HepG2 (cell line): ENCODE results near the gene SCART1. TPM values are rescaled to one million over a fixed set of nuclear protein-coding genes. Genes with fewer than 3 reads are reported as not detected.

Experiments
- ATAC-seq: fragments of 200-7000 bp; cut with Tn5 transposase; 3 replicates; pipeline ENCODE4 v1.9.1; 2020; ENCODE audit warnings: mild to moderate bottlenecking, moderate library complexity
- BruUV-seq: library from RNA; stranded (reverse); fragments of 400-500 nt; replicated peaks from 2 replicates; lab custom pipeline; 2021; lab: Mats Ljungman, UMichigan
- CTCF ChIA-PET: fragments of 300-600 bp; formaldehyde crosslinking; extraction: SDS; loops from one replicate; lab custom pipeline; 2021; ENCODE audit warnings: low total read pairs, inconsistent platforms, low intra/inter-chr PET ratio; lab: Yijun Ruan, JAX
- POLR2A ChIA-PET: fragments of 350-600 bp; sonication (Branson Sonifier 250); formaldehyde crosslinking; loops from one replicate; lab custom pipeline; 2020; ENCODE audit warnings: antibody characterized with exemption, inconsistent platforms; lab: Yijun Ruan, JAX
- DNase-seq: peaks from one replicate; pipeline ENCODE4 v3.0.0-alpha.2; 2015; ENCODE audit warnings: low spot score
- FAIRE-seq: peaks from 3 replicates; lab custom pipeline; 2011; peaks lifted over from hg19 to GRCh38; lab: Jason Lieb, UNC
- H2AFZ ChIP-seq: one replicate; pipeline ENCODE4 v1.6.1; 2011; ENCODE audit warnings: low read length, inconsistent platforms
- H3K27ac ChIP-seq: fragments of 300-600 bp; 3 replicates; pipeline ENCODE4 v1.8.0; 2011; ENCODE audit warnings: mixed run types, mild to moderate bottlenecking, mixed read lengths, low read length, inconsistent platforms; ENCODE audit not compliant: insufficient read depth; ENCODE audit errors: extremely low read length
- H3K27me3 ChIP-seq, 2 experiments: fragments of 200-600 bp in 1 of 2; 2 replicates in 1 of 2; 3 replicates in 1 of 2; pipeline versions ENCODE4 v1.6.0 to v1.8.0; 2011; ENCODE audit warnings: low read length in 2 of 2, mild to moderate bottlenecking in 2 of 2, moderate library complexity in 2 of 2, inconsistent platforms in 1 of 2; ENCODE audit not compliant: insufficient read depth in 2 of 2, control insufficient read depth in 1 of 2
- H3K36me3 ChIP-seq, 2 experiments: fragments of 200-600 bp in 1 of 2; replicated peaks in 1 of 2; 2 replicates in 1 of 2; 3 replicates in 1 of 2; pipeline versions ENCODE4 v1.5.1 to v1.8.0; 2011; ENCODE audit warnings: low read length in 2 of 2, inconsistent platforms in 1 of 2; ENCODE audit not compliant: insufficient read depth in 2 of 2, control insufficient read depth in 1 of 2
- H3K4me1 ChIP-seq: 2 replicates; pipeline ENCODE4 v1.5.1; 2012; ENCODE audit warnings: low read length, inconsistent platforms; ENCODE audit not compliant: insufficient read depth
- H3K4me2 ChIP-seq: 2 replicates; pipeline ENCODE4 v1.6.0; 2011; ENCODE audit warnings: low read depth, low read length, inconsistent platforms
- H3K4me3 ChIP-seq, 3 experiments: fragments of 200-600 bp in 1 of 3; sonication (generic), shearing (Covaris generic) in 1 of 3; replicated peaks in 1 of 3; 2 replicates each; pipeline ENCODE4 v1.5.1; 2011 to 2016; ENCODE audit warnings: low read length in 3 of 3, inconsistent platforms in 2 of 3, low read depth in 2 of 3, mild to moderate bottlenecking in 2 of 3, control low read depth in 1 of 3, mixed read lengths in 1 of 3; ENCODE audit not compliant: insufficient read depth in 1 of 3
- H3K79me2 ChIP-seq: one replicate; pipeline ENCODE4 v1.6.1; 2011; ENCODE audit warnings: low read length, inconsistent platforms; ENCODE audit not compliant: insufficient read depth
- H3K9ac ChIP-seq: 2 replicates; pipeline ENCODE4 v1.6.0; 2011; ENCODE audit warnings: mild to moderate bottlenecking, low read depth, low read length, inconsistent platforms; ENCODE audit not compliant: insufficient read depth
- H3K9me3 ChIP-seq: 2 replicates; pipeline ENCODE4 v1.5.1; 2012; ENCODE audit warnings: mild to moderate bottlenecking, low read length
- H4K20me1 ChIP-seq: 2 replicates; pipeline ENCODE4 v1.6.0; 2011; ENCODE audit warnings: inconsistent platforms, mild to moderate bottlenecking, low read length, moderate library complexity; ENCODE audit not compliant: insufficient read depth
- ARNT ChIP-seq: fragments of 450-650 bp; IDR thresholded peaks from 2 replicates; pipeline ENCODE4 v1.6.1; 2017
- CAMTA2 ChIP-seq: sonication (generic); formaldehyde crosslinking; IDR thresholded peaks from 2 replicates; pipeline ENCODE4 v1.4.0; 2020; ENCODE audit warnings: mild to moderate bottlenecking, missing genetic modification reagents, borderline replicate concordance
- DNMT3B ChIP-seq: conservative IDR thresholded peaks from 2 replicates; pipeline ENCODE4 v1.6.1; 2016; ENCODE audit warnings: missing biosample characterization, control low read depth
- FIP1L1 ChIP-seq: fragments of 200-400 bp; formaldehyde crosslinking; IDR thresholded peaks from 2 replicates; pipeline ENCODE4 v1.6.1; 2018; ENCODE audit warnings: low read depth, mild to moderate bottlenecking, low read length, moderate library complexity, borderline replicate concordance; ENCODE audit not compliant: insufficient read depth
- SIN3A ChIP-seq: IDR thresholded peaks from 2 replicates; pipeline ENCODE4 v1.6.1; 2011; ENCODE audit warnings: low read depth, mild to moderate bottlenecking, control low read depth, low read length, borderline replicate concordance
- ZNF432 ChIP-seq: sonication (generic); formaldehyde crosslinking; IDR thresholded peaks from 2 replicates; pipeline ENCODE4 v1.5.0; 2020; ENCODE audit warnings: missing genetic modification reagents, mild to moderate bottlenecking, borderline replicate concordance
- ZNF678 ChIP-seq: sonication (generic); formaldehyde crosslinking; IDR thresholded peaks from 2 replicates; pipeline ENCODE4 v1.4.0; 2020; ENCODE audit warnings: mild to moderate bottlenecking, missing genetic modification reagents
- WGBS: methylation state at CpG from one replicate; pipeline ENCODE4 v1.1.6; 2017; ENCODE audit warnings: low lambda C conversion rate; 5-methylcytosine and 5-hydroxymethylcytosine counted together
- in situ Hi-C: cut with HindIII; loops from 2 replicates; pipeline ENCODE4 v1.10.0; 2017; ENCODE audit warnings: low pct_unique_long_range_greater_than_20kb; ENCODE audit not compliant: extremely low pct_ligation_motif_present
- intact Hi-C: fragments of 100-400 bp; cut with micrococcal nuclease; formaldehyde crosslinking; loops from one replicate; pipeline ENCODE4 v1.10.0; 2022; ENCODE audit not compliant: unreplicated experiment
- polyA plus RNA-seq, 8 experiments: library from polyadenylated mRNA; depleted of rRNA in 3 of 8; stranded (reverse) in 7 of 8; unstranded in 1 of 8; fragments of >200 nt; fragmentation: Illumina TruSeq in 4 of 8; extraction: Trizol in 4 of 8; gene quantifications; 2 replicates each; pipeline versions ENCODE4 v1.2.1 to v1.2.3, GENCODE V29; 2011 to 2016; ENCODE audit warnings: low read depth in 4 of 8, missing spikeins in 1 of 8, mixed read lengths in 1 of 8; ENCODE audit not compliant: insufficient read depth in 1 of 8
- total RNA-seq, 5 experiments: library from RNA; depleted of rRNA; stranded (reverse); fragments of >200 nt; fragmentation: Illumina TruSeq; extraction: Trizol; gene quantifications; 2 replicates each; pipeline ENCODE4 v1.2.3, GENCODE V29; 2016; ENCODE audit warnings: low read depth in 1 of 5
- TF ChIP-seq, protein P1 (sequence below): sonication (generic); formaldehyde crosslinking; IDR thresholded peaks from 2 replicates; pipeline ENCODE4 v1.4.0; 2020; ENCODE audit warnings: missing genetic modification reagents, mild to moderate bottlenecking, borderline replicate concordance
- TF ChIP-seq, protein P2 (sequence below): sonication (generic); formaldehyde crosslinking; IDR thresholded peaks from 2 replicates; pipeline ENCODE4 v1.4.0; 2020; ENCODE audit warnings: mild to moderate bottlenecking, missing genetic modification reagents
- TF ChIP-seq, protein P3 (sequence below): sonication (generic); formaldehyde crosslinking; conservative IDR thresholded peaks from 2 replicates; pipeline ENCODE4 v1.4.0; 2020; ENCODE audit warnings: missing genetic modification reagents
- TF ChIP-seq, protein P4 (sequence below): IDR thresholded peaks from 2 replicates; pipeline ENCODE4 v1.4.0; 2020; ENCODE audit warnings: mild to moderate bottlenecking, missing genetic modification reagents
- TF ChIP-seq, protein P5 (sequence below): IDR thresholded peaks from 2 replicates; pipeline ENCODE4 v1.6.1; 2012; ENCODE audit warnings: low read depth, low read length, improper control_type of control experiment

SCART1 gene
- total and polyA plus RNA-seq, 2 of the 13 experiments (the other 11 are each of a cell fraction or from before 2014, with no cell fraction given) = 0.46 to 1.1 TPM

DNA sequence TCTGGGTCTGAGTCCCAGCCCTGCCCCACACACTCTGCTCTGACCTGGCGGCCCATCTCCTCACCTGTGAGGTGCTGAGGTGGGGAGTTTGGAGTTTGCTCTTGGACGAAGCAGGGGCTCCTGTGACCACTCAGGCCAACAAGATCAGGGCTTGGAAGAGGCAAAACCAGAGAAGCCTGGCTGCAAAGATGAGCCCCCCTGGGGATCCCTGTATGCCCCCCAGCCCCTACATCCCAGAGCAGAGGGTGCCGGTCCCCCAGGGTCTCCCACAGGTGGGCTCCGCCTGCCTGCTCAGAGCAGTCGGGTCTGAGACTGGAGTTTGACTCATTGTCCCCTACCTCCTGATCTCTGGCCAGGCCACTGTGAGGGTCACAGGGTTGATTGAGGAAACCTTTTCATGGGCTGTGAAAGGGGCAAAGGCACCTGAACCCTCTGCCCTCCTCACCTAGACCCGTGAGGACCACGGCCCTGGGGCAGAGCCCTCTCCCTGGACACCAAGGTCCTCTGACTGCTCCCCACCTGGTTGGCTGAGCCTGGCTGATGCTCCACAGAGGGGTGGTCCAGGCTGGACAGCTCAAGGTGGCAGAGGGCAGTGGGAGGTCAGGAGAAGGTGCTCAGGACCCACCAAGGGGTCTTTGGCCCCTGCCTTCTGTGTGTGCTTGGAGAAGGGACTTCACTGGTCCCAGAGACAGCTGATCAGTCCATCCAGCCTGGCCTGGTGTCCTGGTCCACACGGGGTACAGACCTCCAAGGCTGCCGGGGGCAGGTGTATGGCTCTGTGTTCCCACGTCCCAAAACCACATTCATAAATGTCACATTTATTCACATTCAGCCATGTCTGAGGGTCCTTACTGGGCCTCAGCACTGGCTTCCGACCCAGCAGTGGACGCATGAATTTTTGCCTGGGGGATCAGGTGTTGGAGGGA lies 9.1 kb upstream of the SCART1 start:
- no peaks in the 10 kb centered on the region for H3K36me3 ChIP-seq
- POLR2A ChIA-PET = no interaction called here
- H3K27me3 ChIP-seq = no peaks in the 10 kb centered on the region
- DNase-seq (no peak), FAIRE-seq (no peak), ATAC-seq (no peak)
- CTCF ChIA-PET = no interaction called here
- BruUV-seq = no TSS peak
- no peaks in the 10 kb centered on the region for H4K20me1 ChIP-seq
- H3K9me3 ChIP-seq = peaks cover 27% of the 10 kb centered on the region
- H3K27ac ChIP-seq = no peak overlapping the region
- no peaks in the 10 kb centered on the region for H3K79me2 ChIP-seq
- no peak overlapping the region for H3K4me3 ChIP-seq
- no peak overlapping the region for H3K9ac ChIP-seq
- H2AFZ ChIP-seq = no peak overlapping the region
- intact Hi-C loops = no loop called here
- TF ChIP-seq, protein P1, sequence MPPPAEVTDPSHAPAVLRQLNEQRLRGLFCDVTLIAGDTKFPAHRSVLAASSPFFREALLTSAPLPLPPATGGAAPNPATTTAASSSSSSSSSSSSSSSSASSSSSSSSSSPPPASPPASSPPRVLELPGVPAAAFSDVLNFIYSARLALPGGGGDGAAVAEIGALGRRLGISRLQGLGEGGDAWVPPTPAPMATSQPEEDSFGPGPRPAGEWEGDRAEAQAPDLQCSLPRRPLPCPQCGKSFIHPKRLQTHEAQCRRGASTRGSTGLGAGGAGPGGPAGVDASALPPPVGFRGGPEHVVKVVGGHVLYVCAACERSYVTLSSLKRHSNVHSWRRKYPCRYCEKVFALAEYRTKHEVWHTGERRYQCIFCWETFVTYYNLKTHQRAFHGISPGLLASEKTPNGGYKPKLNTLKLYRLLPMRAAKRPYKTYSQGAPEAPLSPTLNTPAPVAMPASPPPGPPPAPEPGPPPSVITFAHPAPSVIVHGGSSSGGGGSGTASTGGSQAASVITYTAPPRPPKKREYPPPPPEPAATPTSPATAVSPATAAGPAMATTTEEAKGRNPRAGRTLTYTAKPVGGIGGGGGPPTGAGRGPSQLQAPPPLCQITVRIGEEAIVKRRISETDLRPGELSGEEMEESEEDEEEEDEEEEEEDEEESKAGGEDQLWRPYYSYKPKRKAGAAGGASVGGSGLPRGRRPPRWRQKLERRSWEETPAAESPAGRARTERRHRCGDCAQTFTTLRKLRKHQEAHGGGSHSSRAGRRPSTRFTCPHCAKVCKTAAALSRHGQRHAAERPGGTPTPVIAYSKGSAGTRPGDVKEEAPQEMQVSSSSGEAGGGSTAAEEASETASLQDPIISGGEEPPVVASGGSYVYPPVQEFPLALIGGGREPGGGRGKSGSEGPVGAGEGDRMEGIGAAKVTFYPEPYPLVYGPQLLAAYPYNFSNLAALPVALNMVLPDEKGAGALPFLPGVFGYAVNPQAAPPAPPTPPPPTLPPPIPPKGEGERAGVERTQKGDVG = no peak
- TF ChIP-seq FIP1L1 (no peak), SIN3A (no peak), ZNF678 (no peak), ARNT (no peak), ZNF432 (CRISPR knock-in tag) (no peak), CAMTA2 (CRISPR knock-in tag) (no peak), DNMT3B (CRISPR knock-in tag) (no peak)
- TF ChIP-seq, protein P2, sequence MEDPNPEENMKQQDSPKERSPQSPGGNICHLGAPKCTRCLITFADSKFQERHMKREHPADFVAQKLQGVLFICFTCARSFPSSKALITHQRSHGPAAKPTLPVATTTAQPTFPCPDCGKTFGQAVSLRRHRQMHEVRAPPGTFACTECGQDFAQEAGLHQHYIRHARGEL (CRISPR knock-in tag) = no peak
- TF ChIP-seq, protein P3, sequence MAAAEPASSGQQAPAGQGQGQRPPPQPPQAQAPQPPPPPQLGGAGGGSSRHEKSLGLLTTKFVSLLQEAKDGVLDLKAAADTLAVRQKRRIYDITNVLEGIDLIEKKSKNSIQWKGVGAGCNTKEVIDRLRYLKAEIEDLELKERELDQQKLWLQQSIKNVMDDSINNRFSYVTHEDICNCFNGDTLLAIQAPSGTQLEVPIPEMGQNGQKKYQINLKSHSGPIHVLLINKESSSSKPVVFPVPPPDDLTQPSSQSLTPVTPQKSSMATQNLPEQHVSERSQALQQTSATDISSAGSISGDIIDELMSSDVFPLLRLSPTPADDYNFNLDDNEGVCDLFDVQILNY (CRISPR knock-in tag) = no peak
- TF ChIP-seq, protein P4, sequence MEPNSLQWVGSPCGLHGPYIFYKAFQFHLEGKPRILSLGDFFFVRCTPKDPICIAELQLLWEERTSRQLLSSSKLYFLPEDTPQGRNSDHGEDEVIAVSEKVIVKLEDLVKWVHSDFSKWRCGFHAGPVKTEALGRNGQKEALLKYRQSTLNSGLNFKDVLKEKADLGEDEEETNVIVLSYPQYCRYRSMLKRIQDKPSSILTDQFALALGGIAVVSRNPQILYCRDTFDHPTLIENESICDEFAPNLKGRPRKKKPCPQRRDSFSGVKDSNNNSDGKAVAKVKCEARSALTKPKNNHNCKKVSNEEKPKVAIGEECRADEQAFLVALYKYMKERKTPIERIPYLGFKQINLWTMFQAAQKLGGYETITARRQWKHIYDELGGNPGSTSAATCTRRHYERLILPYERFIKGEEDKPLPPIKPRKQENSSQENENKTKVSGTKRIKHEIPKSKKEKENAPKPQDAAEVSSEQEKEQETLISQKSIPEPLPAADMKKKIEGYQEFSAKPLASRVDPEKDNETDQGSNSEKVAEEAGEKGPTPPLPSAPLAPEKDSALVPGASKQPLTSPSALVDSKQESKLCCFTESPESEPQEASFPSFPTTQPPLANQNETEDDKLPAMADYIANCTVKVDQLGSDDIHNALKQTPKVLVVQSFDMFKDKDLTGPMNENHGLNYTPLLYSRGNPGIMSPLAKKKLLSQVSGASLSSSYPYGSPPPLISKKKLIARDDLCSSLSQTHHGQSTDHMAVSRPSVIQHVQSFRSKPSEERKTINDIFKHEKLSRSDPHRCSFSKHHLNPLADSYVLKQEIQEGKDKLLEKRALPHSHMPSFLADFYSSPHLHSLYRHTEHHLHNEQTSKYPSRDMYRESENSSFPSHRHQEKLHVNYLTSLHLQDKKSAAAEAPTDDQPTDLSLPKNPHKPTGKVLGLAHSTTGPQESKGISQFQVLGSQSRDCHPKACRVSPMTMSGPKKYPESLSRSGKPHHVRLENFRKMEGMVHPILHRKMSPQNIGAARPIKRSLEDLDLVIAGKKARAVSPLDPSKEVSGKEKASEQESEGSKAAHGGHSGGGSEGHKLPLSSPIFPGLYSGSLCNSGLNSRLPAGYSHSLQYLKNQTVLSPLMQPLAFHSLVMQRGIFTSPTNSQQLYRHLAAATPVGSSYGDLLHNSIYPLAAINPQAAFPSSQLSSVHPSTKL (CRISPR knock-in tag) = no peak
- TF ChIP-seq, protein P5, sequence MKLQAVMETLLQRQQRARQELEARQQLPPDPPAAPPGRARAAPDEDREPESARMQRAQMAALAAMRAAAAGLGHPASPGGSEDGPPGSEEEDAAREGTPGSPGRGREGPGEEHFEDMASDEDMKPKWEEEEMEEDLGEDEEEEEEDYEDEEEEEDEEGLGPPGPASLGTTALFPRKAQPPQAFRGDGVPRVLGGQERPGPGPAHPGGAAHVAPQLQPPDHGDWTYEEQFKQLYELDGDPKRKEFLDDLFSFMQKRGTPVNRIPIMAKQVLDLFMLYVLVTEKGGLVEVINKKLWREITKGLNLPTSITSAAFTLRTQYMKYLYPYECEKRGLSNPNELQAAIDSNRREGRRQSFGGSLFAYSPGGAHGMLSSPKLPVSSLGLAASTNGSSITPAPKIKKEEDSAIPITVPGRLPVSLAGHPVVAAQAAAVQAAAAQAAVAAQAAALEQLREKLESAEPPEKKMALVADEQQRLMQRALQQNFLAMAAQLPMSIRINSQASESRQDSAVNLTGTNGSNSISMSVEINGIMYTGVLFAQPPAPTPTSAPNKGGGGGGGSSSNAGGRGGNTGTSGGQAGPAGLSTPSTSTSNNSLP = no peak
- 47% methylated on average over 5 of the region's 12 CpGs for WGBS
- no peaks in the 10 kb centered on the region for H3K4me1 ChIP-seq
- in situ Hi-C loops = no loop called here
- no peak overlapping the region for H3K4me2 ChIP-seq
